ENCODE results near the gene CELSR3.

GRCh38 chr3:48596157-48596556 is 66.5 kb downstream of the CELSR3 start:
- TF ChIP-seq MAFK (IDR thresholded peaks at IDR 0.05; ENCODE audit: low read depth, low read length) (no peak), CTCF (conservative IDR thresholded peaks at IDR 0.05; ENCODE audit: low read depth, low read length) (no peak), POLR2A (IDR thresholded peaks at IDR 0.05; ENCODE audit: low read depth, low read length) (no peak), CHD1 (IDR thresholded peaks at IDR 0.05; ENCODE audit: low read depth, low read length) (no peak), BHLHE40 (IDR thresholded peaks at IDR 0.05; ENCODE audit: low read depth, low read length) (no peak), RFX5 (IDR thresholded peaks at IDR 0.05; ENCODE audit: low read depth, low read length) (no peak)
